Keratinocyte (primary cell): ENCODE measurements around the gene ZBTB21. TPM values are rescaled to one million over a fixed set of nuclear protein-coding genes. Genes with fewer than 3 reads are reported as not detected.

Experiments
- DNase-seq: peaks from one replicate; pipeline ENCODE4 v3.0.0-alpha.2; 2011; ENCODE audit warnings: low read depth, missing footprints, low spot score
- FAIRE-seq: peaks from 2 replicates; lab custom pipeline; 2011; peaks lifted over from hg19 to GRCh38; lab: Jason Lieb, UNC
- H2AFZ ChIP-seq: 2 replicates; pipeline ENCODE4 v1.6.0; 2012; ENCODE audit warnings: low read length, control low read depth, inconsistent platforms; ENCODE audit not compliant: control insufficient read depth
- H3K27ac ChIP-seq: 2 replicates; pipeline ENCODE4 v1.5.1; 2011; ENCODE audit warnings: low read length; ENCODE audit not compliant: control insufficient read depth, insufficient read depth
- H3K27me3 ChIP-seq: 3 replicates; pipeline ENCODE4 v1.6.0; 2011; ENCODE audit warnings: low read length; ENCODE audit not compliant: control insufficient read depth, insufficient read depth; ENCODE audit errors: extremely low read depth
- H3K36me3 ChIP-seq, 2 experiments: 2 replicates in 1 of 2; 3 replicates in 1 of 2; pipeline ENCODE4 v1.5.1; 2011; ENCODE audit warnings: low read length in 2 of 2, mild to moderate bottlenecking in 1 of 2; ENCODE audit not compliant: control insufficient read depth in 2 of 2, insufficient read depth in 2 of 2; ENCODE audit errors: extremely low read depth in 1 of 2
- H3K4me1 ChIP-seq: 3 replicates; pipeline ENCODE4 v1.5.1; 2011; ENCODE audit warnings: low read length; ENCODE audit not compliant: control insufficient read depth, insufficient read depth; ENCODE audit errors: extremely low read depth
- H3K4me2 ChIP-seq: 3 replicates; pipeline ENCODE4 v1.6.0; 2011; ENCODE audit warnings: low read depth, low read length; ENCODE audit not compliant: control insufficient read depth, insufficient read depth; ENCODE audit errors: extremely low read depth
- H3K4me3 ChIP-seq, 3 experiments: fragments of 200-600 bp in 1 of 3; sonication (generic) in 1 of 3; 2 replicates in 2 of 3; 3 replicates in 1 of 3; pipeline ENCODE4 v1.5.1; 2011 to 2016; ENCODE audit warnings: low read length in 3 of 3, mild to moderate bottlenecking in 3 of 3, control low read depth in 2 of 3, inconsistent platforms in 1 of 3, low read depth in 1 of 3, mixed read lengths in 1 of 3, mixed run types in 1 of 3, moderate library complexity in 1 of 3; ENCODE audit not compliant: control insufficient read depth in 2 of 3, insufficient read depth in 2 of 3; ENCODE audit errors: extremely low read depth in 1 of 3
- H3K79me2 ChIP-seq: 2 replicates; pipeline ENCODE4 v1.6.0; 2012; ENCODE audit warnings: low read length; ENCODE audit not compliant: control insufficient read depth, insufficient read depth
- H3K9ac ChIP-seq: 3 replicates; pipeline ENCODE4 v1.6.0; 2011; ENCODE audit warnings: low read length; ENCODE audit not compliant: control insufficient read depth, insufficient read depth; ENCODE audit errors: extremely low read depth
- H3K9me1 ChIP-seq: 3 replicates; pipeline ENCODE4 v1.6.0; 2011; ENCODE audit warnings: low read length; ENCODE audit not compliant: control insufficient read depth, insufficient read depth; ENCODE audit errors: extremely low read depth
- H3K9me3 ChIP-seq: 2 replicates; pipeline ENCODE4 v1.5.1; 2012; ENCODE audit warnings: low read depth, low read length; ENCODE audit not compliant: control insufficient read depth
- H4K20me1 ChIP-seq: 3 replicates; pipeline ENCODE4 v1.6.0; 2011; ENCODE audit warnings: low read length; ENCODE audit not compliant: control insufficient read depth, insufficient read depth; ENCODE audit errors: extremely low read depth
- EZH2 ChIP-seq: IDR thresholded peaks from one replicate; pipeline ENCODE4 v1.6.1; 2012; ENCODE audit warnings: inconsistent platforms, mild to moderate bottlenecking, low read length, moderate library complexity
- dilution Hi-C: fragments of 300-500 bp; cut with MboI; formaldehyde crosslinking; loops from one replicate; pipeline ENCODE4 v1.7.0; 2020; ENCODE audit warnings: low sequenced_read_pairs; ENCODE audit not compliant: extremely low pct_ligation_motif_present
- polyA plus RNA-seq, 5 experiments: library from polyadenylated mRNA; depleted of rRNA in 3 of 5; stranded (reverse) in 3 of 5; stranded (forward) in 1 of 5; unstranded in 1 of 5; fragments of >200 nt; gene quantifications; 1 replicate in 1 of 5; 2 replicates in 3 of 5; 3 replicates in 1 of 5; pipeline versions ENCODE4 v1.2.1 to v1.2.3, GENCODE V29; 2011 to 2012; ENCODE audit warnings: missing spikeins in 2 of 5, low read depth in 1 of 5, low replicate concordance in 1 of 5
- TF ChIP-seq, protein P1 (sequence below), 3 experiments: IDR thresholded peaks in 1 of 3; conservative IDR thresholded peaks in 1 of 3; optimal IDR thresholded peaks in 1 of 3; 2 replicates in 2 of 3; 3 replicates in 1 of 3; pipeline versions ENCODE3 to v1.5.1; 2011; ENCODE audit warnings: low read length in 3 of 3, mild to moderate bottlenecking in 3 of 3, moderate library complexity in 2 of 3, control low read depth in 1 of 3, inconsistent platforms in 1 of 3; ENCODE audit not compliant: insufficient read depth in 2 of 3; ENCODE audit errors: extremely low read depth in 1 of 3

The ZBTB21 gene
- polyA plus RNA-seq, 1 donor (not counting 4 experiments of a cell fraction or from before 2014, with no cell fraction given): 9.5 TPM

DNA sequence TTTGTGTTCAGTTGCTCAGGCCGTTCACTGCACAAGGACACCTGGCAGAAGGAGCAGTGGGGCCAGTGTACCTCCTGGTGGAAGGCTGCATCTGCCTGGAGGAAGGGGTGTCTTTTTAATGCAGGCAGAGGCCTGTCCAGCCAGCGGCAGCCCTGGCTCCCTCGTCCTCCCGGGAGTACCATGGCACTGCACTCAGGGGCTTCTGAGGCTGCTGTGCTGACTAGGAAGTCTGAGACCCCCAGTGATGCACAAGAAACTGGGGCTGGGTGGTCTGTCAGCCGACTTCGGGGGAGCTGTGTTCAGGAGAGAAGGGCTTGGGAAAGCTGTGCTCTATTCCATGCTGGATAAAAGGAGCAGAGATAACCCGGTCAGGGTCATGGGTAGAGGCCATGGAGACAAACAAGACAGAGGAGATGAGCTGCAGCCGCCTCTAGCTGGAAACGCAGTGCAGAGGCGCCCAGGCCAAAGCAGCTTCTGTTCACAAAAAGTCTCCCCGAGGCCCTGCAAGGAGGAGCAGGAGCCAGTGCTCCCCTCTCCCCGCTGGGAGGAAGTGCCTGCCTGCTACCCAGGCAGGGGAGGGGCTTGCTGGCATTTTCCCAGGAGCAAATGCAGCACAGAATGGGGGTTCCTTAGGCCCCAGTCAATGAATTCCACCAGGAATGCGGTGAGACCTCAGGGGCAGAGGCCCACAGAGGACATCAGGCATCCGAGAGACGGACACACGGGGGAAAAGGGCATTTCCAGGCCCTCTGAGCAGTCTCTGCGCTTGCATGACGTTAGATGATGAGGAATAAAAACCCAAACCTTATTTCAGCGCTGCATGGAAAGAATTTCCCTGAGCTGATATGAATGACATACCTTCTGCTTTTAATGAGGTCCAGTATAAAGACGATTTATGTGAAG, 39.2 kb downstream of the ZBTB21 start:
- Histone ChIP-seq H3K36me3 (no peaks in the 10 kb centered on the region), H3K27me3 (no peaks in the 10 kb centered on the region), H4K20me1 (no peaks in the 10 kb centered on the region), H3K9ac (no peak overlapping the region), H3K9me1 (no peaks in the 10 kb centered on the region), H3K79me2 (no peaks in the 10 kb centered on the region), H3K4me1 (peaks cover 14% of the 10 kb centered on the region), H3K4me3 (no peak overlapping the region), H2AFZ (no peak overlapping the region), H3K9me3 (no peaks in the 10 kb centered on the region), H3K27ac (no peak overlapping the region), H3K4me2 (no peak overlapping the region)
- DNase-seq (no peak), FAIRE-seq (no peak)
- TF ChIP-seq EZH2: no peak
- TF ChIP-seq, protein P1, sequence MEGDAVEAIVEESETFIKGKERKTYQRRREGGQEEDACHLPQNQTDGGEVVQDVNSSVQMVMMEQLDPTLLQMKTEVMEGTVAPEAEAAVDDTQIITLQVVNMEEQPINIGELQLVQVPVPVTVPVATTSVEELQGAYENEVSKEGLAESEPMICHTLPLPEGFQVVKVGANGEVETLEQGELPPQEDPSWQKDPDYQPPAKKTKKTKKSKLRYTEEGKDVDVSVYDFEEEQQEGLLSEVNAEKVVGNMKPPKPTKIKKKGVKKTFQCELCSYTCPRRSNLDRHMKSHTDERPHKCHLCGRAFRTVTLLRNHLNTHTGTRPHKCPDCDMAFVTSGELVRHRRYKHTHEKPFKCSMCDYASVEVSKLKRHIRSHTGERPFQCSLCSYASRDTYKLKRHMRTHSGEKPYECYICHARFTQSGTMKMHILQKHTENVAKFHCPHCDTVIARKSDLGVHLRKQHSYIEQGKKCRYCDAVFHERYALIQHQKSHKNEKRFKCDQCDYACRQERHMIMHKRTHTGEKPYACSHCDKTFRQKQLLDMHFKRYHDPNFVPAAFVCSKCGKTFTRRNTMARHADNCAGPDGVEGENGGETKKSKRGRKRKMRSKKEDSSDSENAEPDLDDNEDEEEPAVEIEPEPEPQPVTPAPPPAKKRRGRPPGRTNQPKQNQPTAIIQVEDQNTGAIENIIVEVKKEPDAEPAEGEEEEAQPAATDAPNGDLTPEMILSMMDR (optimal IDR thresholded peaks at IDR 0.05 in 1 of 3, IDR thresholded peaks at IDR 0.05 in 1 of 3, conservative IDR thresholded peaks at IDR 0.05 in 1 of 3; ENCODE audit: extremely low read depth in 1 of 3, insufficient read depth in 2 of 3, low read length in 3 of 3): no peak
- dilution Hi-C loops: no loop called here

DNA sequence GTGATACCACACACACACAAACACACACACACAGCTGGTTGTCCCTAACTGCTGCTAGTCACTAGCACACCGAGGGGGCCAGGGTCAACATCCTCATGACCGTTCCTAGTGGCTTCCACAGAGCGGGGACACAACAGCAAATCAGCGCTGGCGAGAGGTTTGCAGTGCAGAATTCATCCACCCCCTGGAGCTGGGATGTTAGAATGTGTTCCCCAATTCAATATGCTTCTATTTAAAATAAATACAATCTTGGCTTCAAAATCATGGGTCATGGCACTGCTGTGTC, 40.1 kb downstream of the ZBTB21 start:
- Histone ChIP-seq H4K20me1 (no peaks in the 10 kb centered on the region), H3K27me3 (no peaks in the 10 kb centered on the region), H3K27ac (no peak overlapping the region), H3K4me3 (no peak overlapping the region), H3K9me1 (no peaks in the 10 kb centered on the region), H3K9me3 (no peaks in the 10 kb centered on the region), H2AFZ (no peak overlapping the region), H3K4me1 (peaks cover 14% of the 10 kb centered on the region), H3K36me3 (no peaks in the 10 kb centered on the region), H3K4me2 (no peak overlapping the region), H3K9ac (no peak overlapping the region), H3K79me2 (no peaks in the 10 kb centered on the region)
- TF ChIP-seq, protein P1 (optimal IDR thresholded peaks at IDR 0.05 in 1 of 3, IDR thresholded peaks at IDR 0.05 in 1 of 3, conservative IDR thresholded peaks at IDR 0.05 in 1 of 3; ENCODE audit: extremely low read depth in 1 of 3, insufficient read depth in 2 of 3, low read length in 3 of 3): no peak
- no peak for TF ChIP-seq EZH2
- dilution Hi-C loops: no loop called here
- FAIRE-seq (no peak), DNase-seq (no peak)
